NCI-H526 (cell line): ENCODE measurements around the gene TBC1D7.

Experiments used
- DNase-seq, 2 experiments: peaks; one replicate each; lab custom pipeline; 2025; lab: John Stamatoyannopoulos, UW

TBC1D7 gene

GRCh38 chr6:13294499-13295069 is 33.8 kb downstream of the TBC1D7 start:
- DNase-seq = no peak

DNA sequence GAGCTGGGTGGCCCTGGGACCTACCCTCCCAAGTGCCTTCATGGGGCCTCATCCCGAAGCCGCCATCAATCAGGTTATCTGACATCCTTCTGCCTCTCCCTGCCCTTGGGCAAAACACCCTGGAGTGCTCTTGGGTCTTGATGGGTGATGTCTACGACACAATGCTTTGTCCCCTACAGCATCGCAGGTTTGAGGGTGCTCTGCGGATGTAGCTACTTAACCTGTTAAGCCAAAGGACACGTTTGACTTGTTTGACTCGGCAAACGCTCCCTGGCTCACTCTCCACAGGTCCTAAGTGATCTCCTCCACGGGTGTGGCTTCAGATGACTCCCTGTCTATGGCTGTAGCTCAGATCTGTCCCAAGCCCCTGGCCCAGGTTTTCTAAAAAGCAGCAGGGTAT is 35.6 kb downstream of the TBC1D7 start:
- DNase-seq = no peak

DNA sequence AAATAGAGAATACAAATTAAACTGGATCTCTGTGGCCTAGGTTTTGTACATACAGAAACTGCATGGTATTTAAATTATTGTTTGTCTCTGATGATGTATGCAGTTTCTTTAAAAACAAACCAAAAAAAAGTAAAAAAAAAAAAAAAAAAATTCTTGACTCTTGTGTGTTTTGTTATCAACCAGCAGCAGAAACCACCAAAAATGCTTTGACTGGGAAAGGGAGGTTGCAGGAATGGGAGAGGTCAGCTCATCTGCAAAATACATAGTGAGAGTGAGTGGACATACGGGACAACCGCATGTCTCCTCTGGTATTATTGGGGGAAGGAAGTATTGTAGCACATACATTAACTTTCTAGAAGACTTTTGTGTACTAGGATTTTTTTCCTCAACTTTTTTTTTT is 38.0 kb downstream of the TBC1D7 start:
- no peak for DNase-seq

DNA sequence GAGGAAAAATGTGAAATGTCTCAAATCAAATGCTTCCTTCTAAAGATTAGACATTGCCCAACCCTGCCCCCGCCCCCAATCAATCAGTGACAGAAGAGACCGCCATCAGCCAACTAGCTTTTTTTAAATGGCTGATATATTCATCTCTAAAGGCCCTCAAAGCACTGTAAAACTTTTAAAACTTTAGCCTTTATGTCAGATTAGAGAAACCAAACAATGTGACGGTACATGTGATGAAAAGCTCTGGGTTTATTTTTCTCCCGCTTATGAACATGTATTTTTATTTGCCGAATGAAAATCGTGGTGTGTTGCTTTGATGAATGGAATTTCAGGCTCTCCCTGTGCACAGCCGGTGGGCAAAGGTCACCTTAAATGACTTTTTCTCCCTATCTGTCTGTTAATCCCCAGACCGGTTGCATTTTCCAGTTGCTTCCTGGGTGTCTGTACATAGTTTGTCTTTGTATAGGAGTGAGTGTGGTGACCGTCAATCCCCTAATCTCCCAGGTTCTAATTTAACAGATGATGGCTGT is 38.5 kb downstream of the TBC1D7 start:
- no peak for DNase-seq

DNA sequence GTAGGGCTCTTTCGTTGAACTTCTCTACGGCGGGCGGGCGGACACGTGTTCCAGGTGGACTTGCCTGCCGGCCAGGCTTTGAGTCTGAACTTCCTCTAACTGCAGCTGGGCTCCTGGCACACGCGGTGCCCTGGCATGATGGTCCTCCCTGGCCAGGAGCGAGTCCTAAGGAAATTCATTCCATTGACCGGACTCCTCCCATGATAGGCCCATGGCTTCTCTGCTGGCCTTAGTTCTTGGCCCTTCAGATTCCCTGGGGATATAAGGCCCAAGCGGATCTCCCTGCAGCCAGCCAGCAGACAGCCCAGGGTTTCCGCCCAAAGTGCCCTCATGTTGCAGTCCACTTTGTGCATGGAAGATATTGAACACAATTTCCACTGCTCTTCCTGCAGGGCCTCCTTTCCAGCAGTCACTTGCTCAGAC is 39.4 kb downstream of the TBC1D7 start:
- DNase-seq = no peak

DNA sequence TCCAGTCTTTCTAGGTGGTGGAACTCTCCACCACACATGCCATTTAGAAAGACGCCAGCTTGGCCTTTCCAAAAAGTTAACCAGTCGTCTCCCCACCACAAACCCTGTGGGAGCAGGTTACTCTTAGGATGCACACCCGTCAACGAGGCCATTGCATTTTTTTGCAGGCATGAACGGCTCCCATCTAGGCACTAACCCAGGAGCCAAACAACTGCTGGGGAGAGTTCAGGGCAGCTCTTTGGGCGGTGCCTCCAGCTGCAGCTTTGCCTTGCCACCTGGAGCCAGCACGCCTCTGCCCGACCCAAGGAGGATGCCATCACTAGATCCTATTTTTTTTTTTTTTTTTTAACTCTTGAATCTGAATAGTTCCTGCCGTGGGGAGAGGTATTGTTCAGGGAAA is 39.9 kb downstream of the TBC1D7 start:
- DNase-seq = no peak

GRCh38 chr6:13287104-13287503 is 41.2 kb downstream of the TBC1D7 start:
- no peak for DNase-seq

DNA sequence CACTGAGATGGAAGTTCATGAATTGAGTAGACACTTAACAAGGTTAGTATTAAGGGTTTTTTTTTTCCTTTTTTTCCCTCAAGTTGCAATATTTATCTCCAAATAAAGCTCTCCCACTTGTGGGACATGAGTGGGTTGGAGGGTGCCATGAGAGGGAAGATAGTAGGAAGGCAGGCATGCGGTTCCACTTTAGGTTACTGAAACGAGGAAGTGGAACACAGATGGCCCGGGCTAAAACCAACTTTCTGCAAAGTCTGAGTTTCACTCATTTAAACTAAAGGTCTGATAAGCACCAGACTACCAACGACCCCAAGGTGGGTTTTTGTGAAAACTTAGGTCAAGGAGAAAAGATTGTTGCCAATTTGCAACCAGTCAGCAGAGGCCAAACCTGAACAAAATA is 42.2 kb downstream of the TBC1D7 start:
- no peak for DNase-seq

GRCh38 chr6:13285705-13286104 is 42.6 kb downstream of the TBC1D7 start:
- DNase-seq = no peak

DNA sequence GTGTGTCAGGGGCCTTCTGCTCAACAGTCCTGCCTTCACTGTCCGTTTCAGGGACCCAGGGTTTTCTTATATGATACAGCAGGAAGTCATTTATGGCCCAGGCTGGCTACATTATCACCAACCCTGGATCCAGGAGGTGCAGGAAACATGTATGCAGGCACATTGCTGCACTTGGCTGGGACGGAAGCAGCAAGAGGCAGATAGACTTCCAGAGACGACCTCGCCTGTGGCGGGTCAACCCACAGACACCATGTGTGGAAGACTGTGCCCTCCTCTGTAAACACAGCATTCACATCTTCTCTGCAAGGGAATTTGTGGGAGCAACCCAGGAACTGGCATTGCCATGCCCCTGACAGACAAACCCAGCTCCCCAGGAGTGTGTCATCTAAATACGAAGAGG is 43.7 kb downstream of the TBC1D7 start:
- DNase-seq = no peak

DNA sequence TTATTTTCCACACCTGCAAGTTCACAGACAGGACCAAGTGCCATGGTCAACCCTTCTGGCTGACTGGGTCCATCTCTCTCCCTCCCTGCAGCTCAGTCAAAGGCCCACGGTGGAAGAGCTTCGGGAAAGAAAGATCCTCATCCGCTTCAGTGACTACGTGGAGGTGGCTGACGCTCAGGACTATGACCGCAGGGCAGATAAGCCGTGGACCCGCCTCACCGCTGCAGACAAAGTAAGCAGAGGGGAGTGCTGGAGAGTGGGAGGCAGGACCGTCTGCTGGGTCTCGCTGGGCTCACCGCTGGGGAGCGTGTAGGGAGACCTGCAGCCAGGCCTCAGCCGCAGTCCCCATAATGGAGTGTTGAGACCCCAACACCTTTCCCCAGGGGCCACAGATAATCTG is 45.0 kb downstream of the TBC1D7 start:
- no peak for DNase-seq

DNA sequence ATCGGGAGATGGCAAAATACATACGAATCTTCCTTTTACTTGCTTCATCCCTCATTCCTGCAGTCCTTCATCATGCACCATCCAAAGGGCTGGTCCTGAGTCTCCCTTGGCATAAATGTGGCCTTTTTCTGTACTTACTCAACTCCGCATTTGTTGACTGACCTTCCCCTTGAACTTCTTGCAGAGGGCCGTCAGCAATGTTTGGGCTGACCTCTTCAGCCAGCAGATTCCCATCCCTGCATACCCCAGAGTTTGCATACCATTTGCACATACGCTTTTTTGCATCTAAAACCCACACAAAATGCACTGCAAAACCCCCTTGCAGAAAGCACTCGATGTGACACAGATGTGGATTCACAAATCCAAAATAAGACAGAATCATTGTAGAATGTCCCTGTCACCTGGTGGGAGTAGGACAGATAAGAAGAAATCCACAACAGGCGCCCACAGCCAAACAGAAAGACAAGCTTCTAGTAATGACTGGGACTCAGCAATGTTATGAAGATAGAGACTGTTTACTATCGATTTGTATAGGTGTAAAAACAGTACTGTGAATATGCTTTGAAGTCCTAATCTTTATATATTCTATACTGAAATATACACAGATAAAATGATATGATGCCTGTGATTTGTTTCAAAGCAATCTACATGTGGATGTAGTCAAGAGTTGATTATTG is 45.8 kb downstream of the TBC1D7 start:
- DNase-seq = peak; percentile 13 to 44

DNA sequence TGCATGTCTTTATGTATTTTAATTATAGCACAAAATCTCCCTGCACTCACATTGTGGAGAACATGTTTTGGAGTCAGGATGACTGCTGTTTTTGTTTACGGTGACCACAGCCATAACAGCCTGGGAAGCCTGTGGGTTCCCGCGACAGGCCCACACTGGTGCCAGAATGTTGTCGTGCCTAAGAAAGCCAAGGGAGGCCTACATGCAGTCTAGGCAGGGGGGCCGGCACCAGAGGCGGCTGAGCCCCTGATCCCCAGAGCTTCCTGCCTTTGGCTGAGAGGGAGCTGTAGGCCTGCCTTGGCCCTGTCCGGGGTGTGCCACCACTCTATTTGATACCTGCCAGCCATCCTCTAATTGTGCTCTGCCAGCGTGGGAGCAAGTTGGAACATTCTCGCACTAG is 46.7 kb downstream of the TBC1D7 start:
- no peak for DNase-seq

DNA sequence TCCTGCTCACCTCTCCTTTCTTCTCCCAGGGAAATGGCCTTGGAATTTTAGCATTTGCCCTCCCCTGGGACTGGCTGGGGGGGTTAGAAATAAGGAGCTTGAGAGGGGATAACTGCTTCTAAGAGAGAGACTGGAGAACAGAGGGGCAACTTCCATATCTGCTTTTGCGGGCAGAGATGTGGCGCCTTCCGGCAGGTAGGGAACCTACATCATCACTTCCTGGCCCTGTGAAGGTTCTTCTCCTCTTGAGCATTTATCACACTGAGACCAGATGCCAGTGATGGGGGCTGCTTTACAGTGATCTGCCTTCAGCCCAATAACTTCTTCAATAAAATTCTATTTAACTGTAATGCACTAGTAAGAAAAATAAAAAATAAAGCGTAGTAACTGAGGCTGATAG is 48.1 kb downstream of the TBC1D7 start:
- no peak for DNase-seq

- no peak for DNase-seq
These were observed 49.3 kb downstream of the TBC1D7 start for GRCh38 chr6:13278991-13279390.

DNA sequence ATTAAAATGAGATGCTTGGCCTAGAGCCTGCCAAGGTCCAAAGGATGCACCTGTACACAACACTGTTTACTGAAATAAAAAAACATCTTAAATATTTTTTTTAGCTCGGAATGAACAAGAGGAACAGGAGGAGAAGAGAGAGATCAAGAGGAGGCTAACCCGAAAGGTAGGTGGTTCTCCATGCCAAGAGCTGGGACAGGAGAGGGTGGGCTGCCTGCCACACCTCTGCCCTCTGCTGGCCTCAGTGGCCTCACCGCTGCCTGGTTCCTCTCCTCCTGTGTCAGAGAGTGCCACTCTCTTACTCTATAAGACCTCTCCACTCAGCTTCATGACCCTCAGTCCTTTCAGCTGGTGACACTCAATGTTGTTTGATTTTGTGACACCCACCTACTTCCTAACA is 50.2 kb downstream of the TBC1D7 start:
- peak in 1 of 2 experiments; percentile 47 for DNase-seq

DNA sequence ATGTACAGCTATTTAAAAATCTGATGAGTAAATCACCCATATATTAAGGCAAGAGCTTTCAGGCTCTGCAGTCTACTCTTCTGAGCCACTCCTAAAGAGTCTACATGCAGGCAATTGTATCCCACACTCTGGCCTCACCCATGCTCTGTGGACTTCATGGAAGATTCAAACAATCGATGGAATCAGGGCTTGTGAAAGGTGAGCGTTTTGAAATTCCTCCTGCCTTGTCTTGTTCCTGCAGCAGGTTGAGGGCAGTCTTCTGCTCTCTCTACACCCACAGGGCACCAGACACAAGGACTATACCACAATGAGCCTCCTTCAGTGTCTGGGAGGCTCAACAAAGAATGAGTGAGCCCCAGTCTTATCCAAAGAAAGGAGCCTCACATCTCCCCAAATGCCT is 51.1 kb downstream of the TBC1D7 start:
- DNase-seq = no peak

- no peak for DNase-seq
These were observed 52.8 kb downstream of the TBC1D7 start for GRCh38 chr6:13275435-13275989.

- DNase-seq = no peak
These were observed 53.5 kb downstream of the TBC1D7 start for GRCh38 chr6:13274707-13275434.

GRCh38 chr6:13273931-13274706 is 54.2 kb downstream of the TBC1D7 start:
- DNase-seq = no peak

DNA sequence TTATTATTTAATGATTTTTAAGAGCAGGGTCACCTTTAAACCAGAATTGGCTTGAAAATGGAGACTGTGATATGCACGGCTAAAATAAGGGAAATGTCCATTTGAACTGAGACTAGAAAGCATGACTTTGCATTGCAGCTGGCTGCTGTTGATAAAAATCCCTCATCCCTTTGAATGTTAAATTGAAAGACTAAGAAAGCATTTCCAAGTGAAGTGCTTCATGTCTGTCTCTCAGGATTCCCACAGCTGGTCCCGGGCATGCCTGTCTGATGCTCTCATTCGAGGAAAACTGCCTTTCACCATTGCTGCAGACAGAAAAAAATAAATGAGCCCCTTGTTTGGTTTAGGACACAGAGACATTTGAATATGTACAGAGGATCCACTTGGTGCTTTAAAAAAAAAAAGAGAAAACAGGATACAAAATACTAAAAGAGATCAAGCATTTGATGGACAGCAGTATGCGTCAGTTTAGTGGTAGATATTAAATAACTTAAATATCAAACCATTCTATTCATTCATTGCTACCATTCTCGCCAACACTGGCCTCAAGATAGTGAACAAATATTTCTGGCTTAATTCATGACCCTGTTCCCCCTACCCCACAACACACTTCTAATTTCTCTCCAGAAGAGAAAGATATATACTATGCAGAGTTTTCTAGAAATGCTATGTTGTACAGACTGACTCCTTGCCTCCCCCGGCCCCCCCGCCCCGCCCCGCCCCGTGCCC is 55.0 kb downstream of the TBC1D7 start:
- peak in 1 of 2 experiments; percentile 21 for DNase-seq
